ENCODE measurements around the gene DMRT3.

DMRT3 gene

DNA sequence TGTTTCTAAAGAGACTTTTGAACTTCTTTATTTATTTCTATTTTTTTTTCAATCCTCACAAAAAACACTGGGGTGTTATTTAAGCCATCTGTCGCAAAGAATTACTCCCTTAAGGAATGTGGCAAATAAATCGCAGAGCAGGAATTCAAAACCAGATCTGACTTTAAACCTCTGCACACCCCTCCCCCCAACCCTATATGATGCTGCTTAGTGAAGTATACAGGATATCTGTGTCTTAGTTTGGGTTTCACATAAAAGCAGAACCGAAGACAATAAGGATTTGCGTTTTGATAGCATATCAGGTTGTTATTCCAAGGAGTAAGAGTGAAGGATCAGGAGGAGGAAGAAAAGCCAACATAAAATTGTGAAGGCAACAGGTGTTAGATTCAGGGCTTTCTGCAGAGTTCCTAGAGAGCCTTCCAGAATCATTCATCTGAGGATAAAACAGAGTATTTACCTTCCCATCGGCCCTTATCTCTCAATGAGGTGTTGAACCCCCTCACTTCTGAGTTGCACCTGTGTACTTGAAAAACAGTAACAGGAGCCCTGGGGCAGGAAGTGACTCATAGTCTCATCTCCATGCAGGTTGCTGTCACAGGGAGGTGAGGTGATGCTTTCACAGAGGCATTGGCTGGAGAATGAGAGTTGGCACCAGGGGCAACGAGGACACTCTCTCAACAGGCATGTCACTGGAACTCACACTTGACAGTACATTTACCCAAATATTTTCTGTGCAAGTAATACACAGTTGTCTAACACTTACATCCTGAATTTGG is 33.5 kb upstream of the DMRT3 start:
- TF ChIP-seq, protein P1, sequence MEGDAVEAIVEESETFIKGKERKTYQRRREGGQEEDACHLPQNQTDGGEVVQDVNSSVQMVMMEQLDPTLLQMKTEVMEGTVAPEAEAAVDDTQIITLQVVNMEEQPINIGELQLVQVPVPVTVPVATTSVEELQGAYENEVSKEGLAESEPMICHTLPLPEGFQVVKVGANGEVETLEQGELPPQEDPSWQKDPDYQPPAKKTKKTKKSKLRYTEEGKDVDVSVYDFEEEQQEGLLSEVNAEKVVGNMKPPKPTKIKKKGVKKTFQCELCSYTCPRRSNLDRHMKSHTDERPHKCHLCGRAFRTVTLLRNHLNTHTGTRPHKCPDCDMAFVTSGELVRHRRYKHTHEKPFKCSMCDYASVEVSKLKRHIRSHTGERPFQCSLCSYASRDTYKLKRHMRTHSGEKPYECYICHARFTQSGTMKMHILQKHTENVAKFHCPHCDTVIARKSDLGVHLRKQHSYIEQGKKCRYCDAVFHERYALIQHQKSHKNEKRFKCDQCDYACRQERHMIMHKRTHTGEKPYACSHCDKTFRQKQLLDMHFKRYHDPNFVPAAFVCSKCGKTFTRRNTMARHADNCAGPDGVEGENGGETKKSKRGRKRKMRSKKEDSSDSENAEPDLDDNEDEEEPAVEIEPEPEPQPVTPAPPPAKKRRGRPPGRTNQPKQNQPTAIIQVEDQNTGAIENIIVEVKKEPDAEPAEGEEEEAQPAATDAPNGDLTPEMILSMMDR (IDR thresholded peaks at IDR 0.05; ENCODE audit: low read depth, low read length, missing control alignments), result no peak
- no peak for DNase-seq (ENCODE audit: low read depth)
- H3K4me3 ChIP-seq (ENCODE audit: low read depth, low read length), result no peak overlapping the region

GRCh38 chr9:947985-948384 is 28.5 kb upstream of the DMRT3 start:
- TF ChIP-seq, protein P1 (IDR thresholded peaks at IDR 0.05; ENCODE audit: low read depth, low read length, missing control alignments), result no peak
- no peak for DNase-seq (ENCODE audit: low read depth)
- H3K4me3 ChIP-seq (ENCODE audit: low read depth, low read length), result no peak overlapping the region

- DNase-seq (ENCODE audit: low read depth), result no peak
- TF ChIP-seq, protein P1 (IDR thresholded peaks at IDR 0.05; ENCODE audit: low read depth, low read length, missing control alignments), result no peak
- no peak overlapping the region for H3K4me3 ChIP-seq (ENCODE audit: low read depth, low read length)
Observed at GRCh38 chr9:948497-948896, 28.0 kb upstream of the DMRT3 start.

GRCh38 chr9:950139-950538 is 26.3 kb upstream of the DMRT3 start:
- TF ChIP-seq, protein P1 (IDR thresholded peaks at IDR 0.05; ENCODE audit: low read depth, low read length, missing control alignments), result no peak
- no peak overlapping the region for H3K4me3 ChIP-seq (ENCODE audit: low read depth, low read length)
- no peak for DNase-seq (ENCODE audit: low read depth)

GRCh38 chr9:952546-952945 is 23.9 kb upstream of the DMRT3 start:
- DNase-seq (ENCODE audit: low read depth), result no peak
- TF ChIP-seq, protein P1 (IDR thresholded peaks at IDR 0.05; ENCODE audit: low read depth, low read length, missing control alignments), result no peak
- H3K4me3 ChIP-seq (ENCODE audit: low read depth, low read length), result no peak overlapping the region

DNA sequence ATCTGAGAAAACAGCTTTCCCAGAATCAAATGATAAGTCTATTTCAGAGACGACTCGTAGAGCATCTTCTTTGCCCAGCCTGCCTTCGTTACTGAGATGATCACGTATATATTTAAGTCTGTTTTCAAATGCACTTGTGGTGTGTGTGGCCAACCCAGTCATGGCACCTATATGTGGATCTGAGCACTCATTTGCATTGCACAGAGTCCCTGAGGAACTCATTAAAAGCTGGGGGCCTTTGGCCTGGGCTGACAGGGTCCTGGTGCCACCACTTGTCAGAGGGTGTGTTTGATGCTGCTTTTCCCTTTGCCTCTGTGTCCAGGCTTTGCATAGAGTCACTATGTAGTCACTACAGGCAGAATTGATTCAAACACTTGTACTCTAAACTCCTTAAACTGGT is 17.4 kb upstream of the DMRT3 start:
- no peak overlapping the region for H3K4me3 ChIP-seq (ENCODE audit: low read depth, low read length)
- DNase-seq (ENCODE audit: low read depth), result no peak
- TF ChIP-seq, protein P1 (IDR thresholded peaks at IDR 0.05; ENCODE audit: low read depth, low read length, missing control alignments), result no peak

DNA sequence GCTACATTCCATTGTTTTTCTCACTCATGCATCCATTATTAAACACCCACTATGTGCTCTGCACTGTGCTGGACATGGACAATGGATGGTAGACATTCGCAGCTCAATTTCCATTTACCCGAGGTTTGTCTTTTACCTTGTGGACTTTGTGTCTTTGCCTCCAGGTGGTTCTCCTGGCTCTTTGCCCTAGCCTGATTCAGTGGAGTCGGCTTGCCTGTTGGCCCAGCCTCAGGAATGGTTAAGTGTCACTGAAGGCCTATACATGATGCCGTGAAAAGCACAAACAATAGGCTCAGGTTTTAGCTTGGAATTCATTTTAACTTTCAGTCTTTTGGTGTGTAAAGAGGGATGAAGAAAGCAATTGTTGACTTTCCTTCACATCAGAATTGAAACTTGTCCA is 16.5 kb upstream of the DMRT3 start:
- no peak for DNase-seq (ENCODE audit: low read depth)
- no peak overlapping the region for H3K4me3 ChIP-seq (ENCODE audit: low read depth, low read length)
- TF ChIP-seq, protein P1 (IDR thresholded peaks at IDR 0.05; ENCODE audit: low read depth, low read length, missing control alignments), result no peak
